Activated effector memory CD4-positive, alpha-beta T cell treated with Interleukin-2 at 50 U/mL for 16 hours (primary cell): Measurements from ENCODE around the gene NUP43.
"Not testable (repeated sequence)": the region's sequence is repeated elsewhere in the genome, so short reads cannot be mapped to it uniquely, and the experiment has no call there.

Experiments used
- DNase-seq: peaks from one replicate; pipeline ENCODE4 v3.0.0-alpha.2; 2020

NUP43 gene

GRCh38 chr6:149745252-149745651 lies 1.1 kb downstream of the NUP43 start:
- DNase-seq, result not testable (repeated sequence)

- DNase-seq, result no peak
These were observed 11.4 kb downstream of the NUP43 start for GRCh38 chr6:149734915-149735314.

GRCh38 chr6:149733089-149733720 lies 13.1 kb downstream of the NUP43 start:
- DNase-seq, result no peak

- DNase-seq, result no peak
These were observed 16.5 kb downstream of the NUP43 start for GRCh38 chr6:149729824-149730223.

- no peak for DNase-seq
These were observed 17.7 kb downstream of the NUP43 start for GRCh38 chr6:149728499-149729234.

GRCh38 chr6:149727793-149728498 lies 18.4 kb downstream of the NUP43 start:
- DNase-seq, result no peak

GRCh38 chr6:149725785-149726184 lies 20.5 kb downstream of the NUP43 start:
- no peak for DNase-seq

GRCh38 chr6:149723771-149724417 lies 22.4 kb downstream of the NUP43 start:
- peak; percentile 11 for DNase-seq

GRCh38 chr6:149723262-149723661 lies 23.1 kb downstream of the NUP43 start:
- no peak for DNase-seq

GRCh38 chr6:149719531-149719930 lies 26.8 kb downstream of the NUP43 start:
- no peak for DNase-seq

- DNase-seq, result peak; percentile 87
These were observed 28.5 kb downstream of the NUP43 start, which contains the start of gene LATS1 for GRCh38 chr6:149717588-149718458. TSS of gene LATS1 (minus strand) at chr6:149718101. CDS start at chr6:149702126, 15,975 bp downstream.

GRCh38 chr6:149717255-149717587 lies 29.1 kb downstream of the NUP43 start:
- no peak for DNase-seq

- no peak for DNase-seq
These were observed 30.0 kb downstream of the NUP43 start for GRCh38 chr6:149716181-149716963.

GRCh38 chr6:149714442-149714841 lies 31.9 kb downstream of the NUP43 start:
- DNase-seq, result no peak

GRCh38 chr6:149711711-149712110 lies 34.6 kb downstream of the NUP43 start:
- DNase-seq, result no peak

GRCh38 chr6:149701714-149702113 lies 44.6 kb downstream of the NUP43 start:
- no peak for DNase-seq

GRCh38 chr6:149699150-149699549 lies 47.2 kb downstream of the NUP43 start:
- DNase-seq, result no peak

- no peak for DNase-seq
These were observed 48.2 kb downstream of the NUP43 start for GRCh38 chr6:149698175-149698574.

- DNase-seq, result no peak
These were observed 49.4 kb downstream of the NUP43 start for GRCh38 chr6:149696901-149697300.

- no peak for DNase-seq
These were observed 51.4 kb downstream of the NUP43 start for GRCh38 chr6:149694921-149695320.

GRCh38 chr6:149691201-149691600 lies 55.1 kb downstream of the NUP43 start:
- no peak for DNase-seq

- no peak for DNase-seq
These were observed 60.1 kb downstream of the NUP43 start for GRCh38 chr6:149686230-149686629.
